ENCODE data around the gene ADAMTS16. TPM values are rescaled to one million over a fixed set of nuclear protein-coding genes. Genes with fewer than 3 reads are reported as not detected.
A peak's percentile ranks its signal among the peaks of the same experiment; 100 is the strongest.

ADAMTS16 gene
- total RNA-seq, 2 donors from 2014 or later: 0.11 TPM; not detected in 1

DNA sequence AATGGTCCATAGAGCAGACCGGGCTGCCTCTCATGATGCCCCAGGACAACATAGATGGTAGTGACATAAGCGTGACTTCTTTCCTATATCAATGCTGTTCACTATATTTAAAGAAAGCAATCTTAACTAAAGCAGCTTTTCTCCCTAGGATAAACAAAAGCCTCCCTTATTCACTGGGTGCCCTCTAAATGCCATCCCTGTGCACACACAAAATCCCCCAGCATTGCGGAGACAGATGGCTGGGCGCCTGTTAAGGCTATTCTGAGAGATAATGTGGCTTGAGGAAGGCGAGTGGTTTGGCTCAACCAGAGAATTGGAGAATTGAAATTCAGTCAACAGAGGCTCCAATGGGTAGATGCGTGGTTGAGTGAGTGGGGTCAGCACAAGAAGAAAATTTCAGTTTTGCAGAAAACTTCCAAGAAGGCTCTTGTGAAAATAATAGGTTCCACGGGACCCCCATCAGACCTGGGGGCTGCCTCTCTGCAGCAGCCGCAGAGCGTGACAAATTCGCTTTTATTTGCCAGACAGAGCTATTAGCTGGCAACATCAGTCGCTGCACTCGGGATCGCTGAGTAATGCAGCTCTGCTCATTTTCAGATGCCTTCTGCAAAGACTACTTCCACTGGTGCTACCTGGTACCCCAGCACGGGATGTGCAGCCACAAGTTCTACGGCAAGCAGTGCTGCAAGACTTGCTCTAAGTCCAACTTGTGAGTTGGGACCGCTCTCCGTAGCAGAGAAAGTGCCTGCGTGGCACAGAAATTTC is 178.5 kb downstream of the ADAMTS16 start:
- intact Hi-C loops (cut with DNase I): no loop called here
- 87% methylated on average over 18 of the region's 18 CpGs for WGBS

DNA sequence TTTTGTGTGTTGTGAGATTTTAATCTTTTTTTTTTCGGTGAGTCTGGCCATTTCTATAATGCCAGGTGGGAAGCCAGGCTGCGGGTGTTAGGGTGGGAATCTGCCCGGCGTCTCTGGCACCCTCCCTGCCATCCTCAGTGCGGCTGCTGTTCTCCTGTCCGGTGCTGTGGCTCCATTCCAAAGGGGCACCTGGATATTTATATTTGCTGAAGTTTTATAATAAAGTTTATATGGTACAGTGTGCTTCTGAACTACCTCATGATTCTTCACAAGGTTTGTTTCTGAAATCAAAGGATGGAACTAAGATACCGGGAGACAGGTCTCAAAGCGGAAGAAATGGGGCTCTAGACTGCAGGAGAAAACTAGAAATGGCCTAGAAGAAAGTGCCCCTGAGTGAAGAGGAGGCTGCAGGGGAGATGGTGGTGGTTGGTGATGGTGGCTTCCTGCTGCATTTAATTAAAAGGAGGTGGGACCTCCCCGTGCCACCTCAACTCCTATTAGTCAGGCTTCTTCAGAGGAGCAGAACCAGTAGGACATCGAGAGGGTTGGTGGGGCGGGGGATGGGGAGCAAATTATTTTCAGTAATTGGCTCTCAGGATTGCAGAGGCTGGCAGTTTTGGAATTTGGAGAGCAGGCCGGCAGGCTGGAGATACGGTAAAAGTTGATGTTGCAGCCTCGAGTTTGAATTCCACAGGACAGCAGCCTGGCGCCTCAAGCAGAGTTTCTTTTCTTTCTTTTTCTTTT is 180.1 kb downstream of the ADAMTS16 start:
- peak overlapping the region; percentile 32 to 63 for H3K27ac ChIP-seq
- H3K9me3 ChIP-seq: no peaks in the 10 kb centered on the region
- TF ChIP-seq POLR2AphosphoS5 (IDR thresholded peaks at IDR 0.05) (peak; percentile 52), POLR2A (IDR thresholded peaks at IDR 0.05) (no peak)
- TF ChIP-seq, protein P1, sequence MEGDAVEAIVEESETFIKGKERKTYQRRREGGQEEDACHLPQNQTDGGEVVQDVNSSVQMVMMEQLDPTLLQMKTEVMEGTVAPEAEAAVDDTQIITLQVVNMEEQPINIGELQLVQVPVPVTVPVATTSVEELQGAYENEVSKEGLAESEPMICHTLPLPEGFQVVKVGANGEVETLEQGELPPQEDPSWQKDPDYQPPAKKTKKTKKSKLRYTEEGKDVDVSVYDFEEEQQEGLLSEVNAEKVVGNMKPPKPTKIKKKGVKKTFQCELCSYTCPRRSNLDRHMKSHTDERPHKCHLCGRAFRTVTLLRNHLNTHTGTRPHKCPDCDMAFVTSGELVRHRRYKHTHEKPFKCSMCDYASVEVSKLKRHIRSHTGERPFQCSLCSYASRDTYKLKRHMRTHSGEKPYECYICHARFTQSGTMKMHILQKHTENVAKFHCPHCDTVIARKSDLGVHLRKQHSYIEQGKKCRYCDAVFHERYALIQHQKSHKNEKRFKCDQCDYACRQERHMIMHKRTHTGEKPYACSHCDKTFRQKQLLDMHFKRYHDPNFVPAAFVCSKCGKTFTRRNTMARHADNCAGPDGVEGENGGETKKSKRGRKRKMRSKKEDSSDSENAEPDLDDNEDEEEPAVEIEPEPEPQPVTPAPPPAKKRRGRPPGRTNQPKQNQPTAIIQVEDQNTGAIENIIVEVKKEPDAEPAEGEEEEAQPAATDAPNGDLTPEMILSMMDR (IDR thresholded peaks at IDR 0.05): no peak
- WGBS: 62% methylated on average over 15 of the region's 15 CpGs
- intact Hi-C loops (cut with DNase I): no loop called here
- DNase-seq (ENCODE audit: low spot score): peak; percentile 71
- H3K4me3 ChIP-seq: no peak overlapping the region
- H3K36me3 ChIP-seq: no peaks in the 10 kb centered on the region
- H3K27me3 ChIP-seq (replicated peaks; ENCODE audit: insufficient read depth): no peaks in the 10 kb centered on the region
- peaks cover 6% of the 10 kb centered on the region for H3K4me1 ChIP-seq (replicated peaks)

More for the DNA sequence above, 178.5 kb downstream of the ADAMTS16 start:
- Histone ChIP-seq H3K4me1 (replicated peaks) (peaks cover 6% of the 10 kb centered on the region), H3K4me3 (no peak overlapping the region), H3K27ac (no peak overlapping the region), H3K36me3 (no peaks in the 10 kb centered on the region), H3K27me3 (replicated peaks; ENCODE audit: insufficient read depth) (no peaks in the 10 kb centered on the region), H3K9me3 (no peaks in the 10 kb centered on the region)
- no peak for TF ChIP-seq POLR2A (IDR thresholded peaks at IDR 0.05)
- TF ChIP-seq, protein P1 (IDR thresholded peaks at IDR 0.05): no peak
- no peak for TF ChIP-seq POLR2AphosphoS5 (IDR thresholded peaks at IDR 0.05)
- DNase-seq (ENCODE audit: low spot score): no peak

DNA sequence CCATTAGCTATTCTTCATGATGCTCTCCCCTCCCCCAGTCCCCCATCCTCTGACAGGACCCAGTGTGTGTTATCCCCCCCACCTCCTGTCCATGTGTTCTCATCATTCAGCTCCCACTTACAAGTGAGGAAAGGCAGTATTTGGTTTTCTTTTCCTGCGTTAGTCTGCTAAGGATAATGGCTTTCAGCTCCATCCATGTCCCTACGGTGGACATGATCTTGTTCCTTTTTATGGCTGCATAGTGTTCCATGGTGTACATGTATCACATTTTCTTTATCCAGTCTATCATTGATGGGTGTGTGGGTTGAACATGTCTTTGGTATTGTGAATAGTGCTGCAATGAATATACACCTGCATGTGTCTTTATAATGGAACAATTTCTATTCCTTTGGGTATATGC is 181.0 kb downstream of the ADAMTS16 start:
- no peak for TF ChIP-seq POLR2A (IDR thresholded peaks at IDR 0.05)
- intact Hi-C loops (cut with DNase I): no loop called here
- Histone ChIP-seq H3K36me3 (no peaks in the 10 kb centered on the region), H3K9me3 (no peaks in the 10 kb centered on the region), H3K27me3 (replicated peaks; ENCODE audit: insufficient read depth) (no peaks in the 10 kb centered on the region), H3K27ac (peak overlapping the region in 1 of 2 donors; percentile 63), H3K4me1 (replicated peaks) (peaks cover 6% of the 10 kb centered on the region), H3K4me3 (no peak overlapping the region)
- 97% methylated on average over 2 of the region's 2 CpGs for WGBS
- DNase-seq (ENCODE audit: low spot score): no peak

DNA sequence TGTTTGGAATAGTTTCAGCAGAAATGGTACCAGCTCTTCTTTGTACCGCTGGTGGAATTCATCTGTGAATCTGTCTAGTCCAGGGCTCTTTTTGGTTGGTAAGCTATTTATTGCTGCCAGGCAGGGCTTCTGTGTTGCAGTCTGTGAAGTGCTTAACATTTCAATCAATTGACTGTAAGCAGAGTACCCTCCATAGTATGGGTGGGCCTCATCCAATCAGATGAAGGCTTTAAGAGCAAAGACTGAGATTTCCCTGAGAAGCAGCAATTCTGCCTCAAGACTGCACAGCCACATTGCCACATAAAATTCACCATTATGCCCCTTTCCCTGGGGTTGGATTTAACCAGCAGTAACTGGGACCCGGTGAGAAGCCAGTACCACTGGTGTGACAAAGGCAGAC is 183.4 kb downstream of the ADAMTS16 start:
- intact Hi-C loops (cut with DNase I): no loop called here
- 96% methylated on average over 2 of the region's 2 CpGs for WGBS
- DNase-seq (ENCODE audit: low spot score): no peak
- H3K4me3 ChIP-seq: no peak overlapping the region
- no peak overlapping the region for H3K27ac ChIP-seq
- no peaks in the 10 kb centered on the region for H3K9me3 ChIP-seq
- H3K36me3 ChIP-seq: no peaks in the 10 kb centered on the region
- H3K4me1 ChIP-seq (replicated peaks): peaks cover 6% of the 10 kb centered on the region
- H3K27me3 ChIP-seq (replicated peaks; ENCODE audit: insufficient read depth): no peaks in the 10 kb centered on the region
- TF ChIP-seq, protein P1 (IDR thresholded peaks at IDR 0.05): no peak
- TF ChIP-seq POLR2AphosphoS5 (IDR thresholded peaks at IDR 0.05): no peak
- no peak for TF ChIP-seq POLR2A (IDR thresholded peaks at IDR 0.05)

DNA sequence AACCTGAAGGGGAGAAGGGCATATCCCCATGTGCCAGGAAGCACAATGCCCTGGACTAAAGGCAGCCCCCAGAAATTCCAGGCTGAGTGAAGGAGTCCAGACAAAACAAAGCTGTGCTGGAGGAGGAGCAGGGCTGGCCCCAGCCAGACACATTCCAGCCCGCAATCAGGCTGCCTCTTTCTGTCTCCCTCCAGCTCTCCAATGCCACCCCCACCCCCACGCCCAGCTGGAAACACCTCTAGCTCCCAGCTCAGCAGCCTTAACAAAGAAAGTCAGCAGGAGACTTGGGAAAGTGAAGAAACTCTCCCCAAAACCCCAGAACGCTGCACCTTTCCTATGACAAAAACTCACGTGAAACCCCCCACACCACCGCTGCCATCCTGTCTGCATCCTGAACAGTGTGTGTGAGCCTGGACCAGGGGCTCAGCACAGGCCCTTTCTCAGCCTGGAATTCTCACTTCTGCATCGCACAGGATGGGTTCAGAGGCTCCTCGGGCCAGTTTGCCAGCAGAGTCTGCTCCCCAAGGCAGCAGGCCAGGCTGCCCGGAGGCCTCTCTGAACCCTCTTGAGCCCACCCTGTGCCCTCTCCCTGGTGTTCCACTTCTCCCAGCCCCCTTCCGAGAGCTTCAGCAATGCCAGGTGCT is 186.1 kb downstream of the ADAMTS16 start:
- H3K36me3 ChIP-seq: no peaks in the 10 kb centered on the region
- no peaks in the 10 kb centered on the region for H3K4me1 ChIP-seq (replicated peaks)
- WGBS: 68% methylated on average over 9 of the region's 9 CpGs
- no peaks in the 10 kb centered on the region for H3K9me3 ChIP-seq
- H3K27ac ChIP-seq: no peak overlapping the region
- no peak for TF ChIP-seq POLR2AphosphoS5 (IDR thresholded peaks at IDR 0.05)
- TF ChIP-seq, protein P1 (IDR thresholded peaks at IDR 0.05): no peak
- no peak for TF ChIP-seq POLR2A (IDR thresholded peaks at IDR 0.05)
- no peaks in the 10 kb centered on the region for H3K27me3 ChIP-seq (replicated peaks; ENCODE audit: insufficient read depth)
- intact Hi-C loops (cut with DNase I): no loop called here
- no peak overlapping the region for H3K4me3 ChIP-seq
- no peak for DNase-seq (ENCODE audit: low spot score)
